ENCODE data around the gene BTG4.

Gene BTG4

GRCh38 chr11:111512296-111513239 is at the start of gene BTG4:
BTG4 (minus strand) TSS chr11:111512386; CDS start chr11:111498776, 13,610 bp downstream.
- DNase-seq = peak in 4 of 6 experiments; percentile 3 to 43 (median 16)

- no peak for DNase-seq
These were observed 49.7 kb upstream of the BTG4 start for GRCh38 chr11:111561791-111562325.

- no peak for DNase-seq
These were observed 49.1 kb upstream of the BTG4 start for GRCh38 chr11:111561306-111561705.

DNA sequence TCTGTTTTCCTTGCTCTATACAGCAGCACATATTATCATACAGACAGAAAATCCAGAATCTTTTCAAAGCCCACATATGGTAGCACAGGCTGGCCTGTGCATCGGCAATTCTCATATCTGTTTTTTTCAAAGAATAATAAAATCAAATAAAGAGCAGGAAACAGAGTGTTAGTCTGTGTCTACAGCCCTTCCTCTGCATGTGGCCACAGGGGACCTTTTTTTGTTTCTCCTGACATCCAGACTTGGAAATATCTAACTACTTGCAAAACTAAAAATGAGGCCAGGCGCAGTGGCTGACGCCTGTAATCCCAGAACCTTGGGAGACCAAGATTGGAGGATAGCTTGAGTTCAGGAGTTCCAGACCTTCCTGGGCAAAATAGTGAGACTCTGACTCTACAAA is 48.6 kb upstream of the BTG4 start:
- DNase-seq = no peak

DNA sequence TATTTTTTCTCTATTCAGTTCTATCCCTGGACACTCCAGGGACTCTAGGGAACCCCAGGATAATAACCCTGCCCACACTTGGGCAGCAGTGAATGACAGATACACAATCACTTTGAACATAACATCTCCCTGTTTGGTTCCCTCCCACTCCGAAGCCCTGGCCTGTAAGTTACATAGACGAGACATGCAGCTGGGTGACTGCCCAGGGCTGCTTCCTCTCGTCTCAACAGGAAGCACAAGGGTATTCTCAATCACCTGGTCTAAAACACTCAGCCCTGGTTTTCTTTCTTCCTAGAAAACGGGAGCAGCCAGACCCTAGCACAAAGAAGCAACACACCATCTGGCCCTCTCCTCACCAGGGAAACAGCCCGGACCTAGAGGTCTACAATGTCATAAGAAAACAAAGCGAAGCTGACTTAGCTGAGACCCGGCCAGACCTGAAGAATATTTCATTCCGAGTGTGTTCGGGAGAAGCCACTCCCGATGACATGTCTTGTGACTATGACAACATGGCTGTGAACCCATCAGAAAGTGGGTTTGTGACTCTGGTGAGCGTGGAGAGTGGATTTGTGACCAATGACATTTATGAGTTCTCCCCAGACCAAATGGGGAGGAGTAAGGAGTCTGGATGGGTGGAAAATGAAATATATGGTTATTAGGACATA is 47.7 kb upstream of the BTG4 start:
- DNase-seq = no peak

GRCh38 chr11:111557425-111558111 is 45.4 kb upstream of the BTG4 start:
- DNase-seq = no peak

DNA sequence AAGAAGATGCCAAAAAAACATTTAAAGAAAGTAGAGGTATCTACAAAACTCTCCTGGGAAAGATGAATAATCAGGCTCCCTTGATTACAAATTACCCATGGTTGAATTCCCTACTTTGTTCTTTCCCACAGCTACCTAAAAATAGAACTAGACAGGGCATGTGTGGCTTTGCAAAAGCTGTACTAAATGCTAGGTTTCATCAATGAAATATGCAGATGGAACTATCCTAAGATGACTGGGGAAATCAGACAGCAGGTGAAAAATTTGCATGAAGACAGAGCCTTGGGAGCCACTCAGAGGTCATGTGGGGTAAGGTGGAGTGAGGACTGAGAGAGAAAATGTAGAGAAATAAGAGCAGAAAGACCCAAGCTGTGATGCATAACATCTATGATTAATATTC is 43.1 kb upstream of the BTG4 start:
- DNase-seq = no peak

DNA sequence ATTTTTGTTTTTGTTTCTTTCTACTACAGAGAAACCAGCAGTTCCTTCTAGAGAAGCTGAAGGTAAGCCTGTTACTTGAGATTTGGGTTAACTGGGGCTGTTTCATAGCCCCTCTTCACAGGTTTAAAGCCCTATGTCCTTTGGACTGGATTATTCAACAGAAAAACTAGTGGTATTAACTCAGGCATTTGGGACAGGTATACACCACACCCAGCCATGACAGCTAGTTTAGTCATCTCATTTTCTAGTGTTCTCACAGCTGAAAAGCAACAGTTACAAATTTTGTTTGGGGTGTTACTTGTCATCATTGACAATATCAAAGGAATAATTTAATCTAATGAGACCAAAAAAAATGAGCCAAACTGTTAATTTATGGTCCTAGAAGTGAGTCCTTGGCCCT is 42.3 kb upstream of the BTG4 start:
- no peak for DNase-seq

- no peak for DNase-seq
These were observed 38.1 kb upstream of the BTG4 start for GRCh38 chr11:111550258-111550657.

GRCh38 chr11:111549869-111550203 is 37.6 kb upstream of the BTG4 start:
- DNase-seq = no peak

GRCh38 chr11:111549196-111549868 is 37.1 kb upstream of the BTG4 start:
- DNase-seq = no peak

DNA sequence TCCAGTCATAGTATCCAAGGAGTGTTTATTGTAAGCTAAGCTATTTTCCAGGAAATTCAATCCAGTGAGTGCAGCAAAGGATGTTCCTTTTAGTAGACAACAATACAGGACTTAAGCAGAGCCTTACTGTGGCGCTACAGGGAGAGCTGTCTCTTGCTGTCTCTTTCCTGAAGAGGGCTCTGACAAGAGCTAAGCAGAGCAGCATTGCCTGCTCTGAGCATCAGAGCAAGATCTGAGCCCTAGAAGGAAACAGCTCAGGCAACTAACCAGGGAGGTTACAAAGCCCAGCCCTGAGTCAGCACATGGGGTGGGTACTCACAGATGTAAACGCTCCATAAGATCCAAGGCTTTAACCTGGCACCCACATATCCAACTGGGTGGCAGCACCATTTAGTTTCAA is 36.3 kb upstream of the BTG4 start:
- DNase-seq = no peak

- no peak for DNase-seq
These were observed 30.6 kb upstream of the BTG4 start for GRCh38 chr11:111542606-111543275.

- DNase-seq = peak in 2 of 6 experiments; percentile 8 to 20
These were observed 29.3 kb upstream of the BTG4 start for GRCh38 chr11:111541254-111542061.

GRCh38 chr11:111540937-111541253 is 28.7 kb upstream of the BTG4 start:
- peak in 1 of 6 experiments; percentile 20 for DNase-seq

- DNase-seq = peak in 4 of 6 experiments; percentile 10 to 44 (median 17)
These were observed 28.1 kb upstream of the BTG4 start, which contains the start of gene LAYN for GRCh38 chr11:111540114-111540936. LAYN (plus strand) TSS chr11:111540720; CDS start chr11:111540844, 124 bp downstream.

DNA sequence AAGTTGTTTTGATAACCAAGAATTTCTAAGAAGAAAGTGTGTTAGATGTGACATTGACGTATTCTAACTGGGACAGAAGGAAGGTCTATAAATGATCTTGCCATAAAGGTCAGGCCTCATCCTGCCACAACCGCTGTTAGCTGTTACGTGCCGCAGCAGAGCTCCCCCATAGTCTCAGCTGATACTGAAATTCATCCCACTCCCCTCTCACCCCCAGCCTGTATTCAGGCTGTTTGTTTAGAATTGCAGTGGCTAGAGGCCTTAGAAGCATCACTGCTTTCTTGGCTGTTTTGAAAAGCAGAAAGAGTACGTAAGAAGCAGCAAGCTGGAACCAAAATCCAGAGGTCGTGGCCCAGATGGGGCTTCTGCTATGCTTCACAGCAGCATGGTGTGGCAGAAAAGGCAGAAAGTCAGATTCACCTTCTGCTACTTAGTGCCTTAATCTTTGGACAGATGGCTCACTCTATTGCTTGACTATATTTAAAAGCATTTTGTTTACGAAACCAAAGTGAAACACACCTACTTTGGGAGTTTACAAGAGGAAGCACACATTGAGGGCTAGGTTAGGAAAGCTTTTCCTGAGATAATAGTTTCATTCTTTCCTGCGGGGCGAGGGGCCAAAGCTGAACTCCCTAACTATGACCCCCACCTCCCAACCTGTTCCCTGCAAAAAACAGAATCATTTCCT is 27.4 kb upstream of the BTG4 start:
- DNase-seq = peak in 1 of 6 experiments; percentile 30

DNA sequence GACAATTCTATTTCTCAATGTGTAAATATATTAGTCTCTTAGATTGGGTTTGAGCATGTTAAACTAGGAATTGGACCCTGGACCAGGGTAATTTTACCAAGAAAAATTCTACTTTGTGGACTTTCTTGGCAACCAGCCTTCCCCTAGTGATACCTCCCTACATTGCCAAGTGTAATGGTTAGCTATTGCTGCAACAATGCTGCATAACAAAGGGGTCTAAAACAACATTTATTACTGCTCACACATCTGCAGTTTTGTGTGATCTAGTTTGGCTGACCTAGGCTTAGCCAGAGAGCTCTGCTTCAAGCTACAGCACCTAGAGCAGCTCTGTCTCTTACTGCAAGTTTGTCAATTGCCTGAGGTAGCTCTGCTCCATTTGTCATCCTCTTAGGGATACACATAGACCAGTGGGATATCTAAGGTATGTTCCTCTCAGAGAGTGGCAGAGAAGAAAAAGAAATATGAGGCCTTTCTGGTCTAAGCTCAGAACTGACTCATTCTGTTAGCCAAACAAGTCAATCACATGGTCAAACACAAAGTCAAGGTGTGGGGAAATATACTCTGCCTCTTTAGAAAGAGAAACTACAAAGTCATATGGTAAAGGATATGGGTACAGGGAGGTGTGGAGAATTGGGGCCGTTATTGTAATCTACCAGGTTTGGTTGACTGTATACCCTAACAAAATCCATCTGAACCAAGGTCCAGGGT is 26.4 kb upstream of the BTG4 start:
- DNase-seq = no peak

GRCh38 chr11:111537336-111537860 is 25.2 kb upstream of the BTG4 start:
- DNase-seq = no peak

All from stimulated activated naive CD4-positive, alpha-beta T cell (primary cell).